HG03280 (cell line): ENCODE data around the gene FIGLA.

ENCODE experiments used
- ATAC-seq: cut with Tn5 transposase; IDR thresholded peaks from one replicate; pipeline ENCODE4 v1.9.1; 2021; ENCODE audit warnings: mild to moderate bottlenecking, moderate library complexity; ENCODE audit not compliant: unreplicated experiment

The FIGLA gene

GRCh38 chr2:70790136-70790828, at the start of gene FIGLA:
Gene FIGLA, minus strand, starts transcription at chr2:70790643. Its CDS starts 5 bp downstream, at chr2:70790638.
- ATAC-seq, result no peak

GRCh38 chr2:70837980-70838925, 47.8 kb upstream of the FIGLA start:
- no peak for ATAC-seq

- ATAC-seq, result no peak
Observed at GRCh38 chr2:70835643-70836042, 45.2 kb upstream of the FIGLA start, which contains the start of gene CD207. Gene CD207, minus strand, starts transcription at chr2:70835816. Its CDS starts 40 bp downstream, at chr2:70835776.

- ATAC-seq, result no peak
Observed at GRCh38 chr2:70834881-70835280, 44.4 kb upstream of the FIGLA start.

- ATAC-seq, result no peak
Observed at GRCh38 chr2:70834106-70834505, 43.7 kb upstream of the FIGLA start.

GRCh38 chr2:70833246-70833645, 42.8 kb upstream of the FIGLA start:
- ATAC-seq, result no peak

- no peak for ATAC-seq
Observed at GRCh38 chr2:70832386-70832785, 41.9 kb upstream of the FIGLA start.

GRCh38 chr2:70831861-70832260, 41.4 kb upstream of the FIGLA start:
- ATAC-seq, result no peak

GRCh38 chr2:70830366-70830765, 39.9 kb upstream of the FIGLA start:
- no peak for ATAC-seq

GRCh38 chr2:70829916-70830315, 39.5 kb upstream of the FIGLA start:
- no peak for ATAC-seq

GRCh38 chr2:70828914-70829824, 38.7 kb upstream of the FIGLA start:
- no peak for ATAC-seq

- no peak for ATAC-seq
Observed at GRCh38 chr2:70828115-70828514, 37.7 kb upstream of the FIGLA start.

GRCh38 chr2:70827388-70827787, 36.9 kb upstream of the FIGLA start:
- ATAC-seq, result no peak

- no peak for ATAC-seq
Observed at GRCh38 chr2:70826696-70827350, 36.4 kb upstream of the FIGLA start.

GRCh38 chr2:70823249-70823648, 32.8 kb upstream of the FIGLA start:
- no peak for ATAC-seq

GRCh38 chr2:70822843-70823242, 32.4 kb upstream of the FIGLA start:
- ATAC-seq, result no peak

- no peak for ATAC-seq
Observed at GRCh38 chr2:70820499-70820898, 30.1 kb upstream of the FIGLA start, which contains the start of gene CLEC4F. Gene CLEC4F, minus strand, starts transcription at chr2:70820599. Its CDS starts 76 bp downstream, at chr2:70820523.

- ATAC-seq, result no peak
Observed at GRCh38 chr2:70817284-70817954, 27.0 kb upstream of the FIGLA start.

GRCh38 chr2:70816726-70817125, 26.3 kb upstream of the FIGLA start:
- no peak for ATAC-seq
